B cell (primary cell): ENCODE measurements around the gene TFG. TPM values are rescaled to one million over a fixed set of nuclear protein-coding genes. Genes with fewer than 3 reads are reported as not detected.

Experiments used
- ATAC-seq: fragments of 200-7000 bp; cut with Tn5 transposase; one replicate; pipeline ENCODE4 v1.10.0; 2021; ENCODE audit warnings: low read depth, mild to moderate bottlenecking, moderate number of reproducible peaks, moderate library complexity
- CTCF ChIA-PET: fragments of 350-600 bp; sonication (Branson Sonifier 250); formaldehyde crosslinking; loops from one replicate; lab custom pipeline; 2021; ENCODE audit warnings: antibody characterized with exemption, inconsistent platforms; lab: Charles Lee
- POLR2A ChIA-PET: fragments of 350-600 bp; sonication (Branson Sonifier 250); formaldehyde crosslinking; loops from one replicate; lab custom pipeline; 2021; ENCODE audit warnings: antibody characterized with exemption; lab: Charles Lee
- DNase-seq: peaks from one replicate; pipeline ENCODE4 v3.0.0; 2013
- H2AFZ ChIP-seq: 2 replicates; pipeline ENCODE4 v1.6.1; 2012; ENCODE audit warnings: mild to moderate bottlenecking, low read depth, low read length; ENCODE audit not compliant: insufficient read depth, poor library complexity, severe bottlenecking
- H3K27ac ChIP-seq, 2 donors: 1 replicate in 1 of 2; 2 replicates in 1 of 2; pipeline ENCODE4 v1.5.1; 2012 to 2013; ENCODE audit warnings: low read length in 2 of 2, mild to moderate bottlenecking in 2 of 2, moderate library complexity in 1 of 2
- H3K27me3 ChIP-seq, 4 experiments: fragments of 200-600 bp in 1 of 4; sonication (generic) in 1 of 4; replicated peaks in 1 of 4; 1 replicate in 2 of 4; 2 replicates in 2 of 4; pipeline versions ENCODE4 v1.6.1 to v1.7.0; 2013 to 2016; ENCODE audit warnings: low read length in 3 of 4, mild to moderate bottlenecking in 2 of 4, mixed read lengths in 1 of 4, moderate library complexity in 1 of 4; ENCODE audit not compliant: insufficient read depth in 4 of 4, control insufficient read depth in 3 of 4; ENCODE audit errors: control extremely low read depth in 1 of 4
- H3K36me3 ChIP-seq, 2 experiments: replicated peaks in 1 of 2; 1 replicate in 1 of 2; 2 replicates in 1 of 2; pipeline versions ENCODE4 v1.6.1 to v1.7.1; 2013; ENCODE audit warnings: low read length in 1 of 2; ENCODE audit not compliant: insufficient read depth in 2 of 2, control insufficient read depth in 1 of 2; ENCODE audit errors: control extremely low read depth in 1 of 2, extremely low read depth in 1 of 2
- H3K4me1 ChIP-seq, 2 donors: fragments of 200-600 bp in 1 of 2; sonication (generic) in 1 of 2; 1 replicate in 1 of 2; 2 replicates in 1 of 2; pipeline versions ENCODE4 v1.5.1 to v1.6.1; 2013 to 2017; ENCODE audit warnings: low read length in 2 of 2; ENCODE audit not compliant: control insufficient read depth in 2 of 2, insufficient read depth in 2 of 2
- H3K4me2 ChIP-seq: replicated peaks from 2 replicates; pipeline ENCODE3; 2012; ENCODE audit warnings: mild to moderate bottlenecking, low read depth, low read length; ENCODE audit not compliant: poor library complexity, severe bottlenecking
- H3K4me3 ChIP-seq, 5 experiments: fragments of 200-600 bp in 1 of 5; sonication (generic) in 1 of 5; 1 replicate in 3 of 5; 2 replicates in 2 of 5; pipeline versions ENCODE4 v1.5.1 to v1.7.0; 2011 to 2016; ENCODE audit warnings: low read length in 4 of 5, mild to moderate bottlenecking in 4 of 5, low read depth in 2 of 5, control low read depth in 1 of 5, moderate library complexity in 1 of 5; ENCODE audit not compliant: insufficient read depth in 1 of 5; ENCODE audit errors: control extremely low read depth in 1 of 5, extremely low read depth in 1 of 5
- H3K79me2 ChIP-seq: fragments of 200-600 bp; sonication (generic); one replicate; pipeline ENCODE4 v1.6.0; 2016; ENCODE audit warnings: low read length; ENCODE audit not compliant: control insufficient read depth, insufficient read depth
- H3K9ac ChIP-seq: fragments of 200-600 bp; sonication (generic); 2 replicates; pipeline ENCODE4 v1.6.1; 2017; ENCODE audit warnings: mild to moderate bottlenecking, low read length, moderate library complexity
- H3K9me3 ChIP-seq, 3 donors: one replicate each; pipeline versions ENCODE4 v1.6.1 to v1.7.1; 2013; ENCODE audit warnings: low read length in 2 of 3; ENCODE audit not compliant: control insufficient read depth in 2 of 3, insufficient read depth in 1 of 3; ENCODE audit errors: control extremely low read depth in 1 of 3
- H4K20me1 ChIP-seq: 2 replicates; pipeline ENCODE4 v1.6.0; 2012; ENCODE audit warnings: mild to moderate bottlenecking, low read length; ENCODE audit not compliant: insufficient read depth, control insufficient read depth, poor library complexity, severe bottlenecking
- H3K27ac Mint-ChIP-seq: one replicate; pipeline ENCODE4 v1.8.0; 2021; ENCODE audit warnings: mixed read lengths
- H3K27me3 Mint-ChIP-seq: one replicate; pipeline ENCODE4 v1.8.0; 2021; ENCODE audit warnings: mixed read lengths
- H3K4me1 Mint-ChIP-seq: one replicate; pipeline ENCODE4 v1.8.0; 2021; ENCODE audit warnings: mixed read lengths
- H3K4me3 Mint-ChIP-seq: one replicate; pipeline ENCODE4 v1.8.0; 2021; ENCODE audit warnings: mixed read lengths
- H3K9me3 Mint-ChIP-seq: one replicate; pipeline ENCODE4 v1.8.0; 2022; ENCODE audit warnings: mixed read lengths; ENCODE audit not compliant: insufficient read depth
- CTCF ChIP-seq: fragments of 200-600 bp; IDR thresholded peaks from one replicate; pipeline ENCODE4 v1.8.0; 2022; ENCODE audit warnings: antibody characterized with exemption, mild to moderate bottlenecking
- EZH2 ChIP-seq: IDR thresholded peaks from 2 replicates; pipeline ENCODE4 v1.6.1; 2012; ENCODE audit warnings: borderline replicate concordance, low read depth, mild to moderate bottlenecking, moderate library complexity, low read length; ENCODE audit not compliant: insufficient read depth, poor library complexity, severe bottlenecking
- WGBS: methylation state at CpG from one replicate; pipeline ENCODE4 v1.1.5; 2013; ENCODE audit warnings: missing lambda C conversion rate; ENCODE audit not compliant: insufficient coverage; 5-methylcytosine and 5-hydroxymethylcytosine counted together
- intact Hi-C: fragments of 100-400 bp; cut with micrococcal nuclease; formaldehyde crosslinking; loops from one replicate; pipeline ENCODE4 v1.10.0; 2022
- polyA plus RNA-seq: library from polyadenylated mRNA; depleted of rRNA; stranded (reverse); fragments of >200 nt; gene quantifications from 2 replicates; pipeline ENCODE4 v1.2.3, GENCODE V29; 2012
- total RNA-seq, 2 donors: library from RNA; stranded (reverse); fragments of 120-200 nt in 1 of 2; gene quantifications; 1 replicate in 1 of 2; 2 replicates in 1 of 2; pipeline versions ENCODE4 v1.2.3 to v1.2.4, GENCODE V29; 2013 to 2022

The TFG gene
- total and polyA plus RNA-seq, 2 donors (not counting 1 experiment from before 2014, with no cell fraction given), result 40.3 to 44.0 TPM

DNA sequence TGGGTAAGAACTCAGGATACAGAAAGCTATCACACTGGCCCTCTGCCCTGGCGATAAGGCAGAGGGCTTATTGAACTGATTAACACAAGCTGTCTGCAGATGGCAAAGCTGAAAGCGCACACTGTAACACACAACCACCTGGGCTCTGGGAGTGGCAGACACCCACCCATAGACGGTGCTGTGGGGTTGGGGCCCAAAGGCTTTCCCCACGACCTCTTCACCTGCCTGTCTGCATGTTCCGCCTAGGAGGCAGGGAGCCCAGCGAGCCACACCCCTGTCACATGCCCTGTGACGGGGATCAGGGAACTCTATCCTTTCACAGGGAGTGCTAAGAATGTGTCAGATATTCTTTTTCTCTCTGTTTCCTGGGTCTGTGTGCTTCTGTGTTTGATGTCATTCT is 12.1 kb upstream of the TFG start:
- ChIA-PET POLR2A (no interaction called here), CTCF (no interaction called here)
- H3K27ac ChIP-seq, result no peak overlapping the region
- intact Hi-C loops, result no loop called here
- H3K4me1 ChIP-seq, result no peaks in the 10 kb centered on the region
- 94% methylated on average over 7 of the region's 7 CpGs for WGBS
- Mint-ChIP-seq H3K27ac (no peak overlapping the region), H3K9me3 (no peaks in the 10 kb centered on the region), H3K27me3 (peaks cover 61% of the 10 kb centered on the region), H3K4me1 (no peaks in the 10 kb centered on the region), H3K4me3 (no peak overlapping the region)
- H3K4me2 ChIP-seq, result no peak overlapping the region
- ATAC-seq (no peak), DNase-seq (no peak)
- H2AFZ ChIP-seq, result no peak overlapping the region
- no peak overlapping the region for H3K9ac ChIP-seq
- no peaks in the 10 kb centered on the region for H3K9me3 ChIP-seq
- H3K79me2 ChIP-seq, result no peaks in the 10 kb centered on the region
- H4K20me1 ChIP-seq, result no peaks in the 10 kb centered on the region
- H3K36me3 ChIP-seq, result no peaks in the 10 kb centered on the region
- TF ChIP-seq EZH2 (no peak), CTCF (no peak)
- peaks cover 0 to 41% (median 8%) of the 10 kb centered on the region in 4 experiments for H3K27me3 ChIP-seq
- H3K4me3 ChIP-seq, result no peak overlapping the region

DNA sequence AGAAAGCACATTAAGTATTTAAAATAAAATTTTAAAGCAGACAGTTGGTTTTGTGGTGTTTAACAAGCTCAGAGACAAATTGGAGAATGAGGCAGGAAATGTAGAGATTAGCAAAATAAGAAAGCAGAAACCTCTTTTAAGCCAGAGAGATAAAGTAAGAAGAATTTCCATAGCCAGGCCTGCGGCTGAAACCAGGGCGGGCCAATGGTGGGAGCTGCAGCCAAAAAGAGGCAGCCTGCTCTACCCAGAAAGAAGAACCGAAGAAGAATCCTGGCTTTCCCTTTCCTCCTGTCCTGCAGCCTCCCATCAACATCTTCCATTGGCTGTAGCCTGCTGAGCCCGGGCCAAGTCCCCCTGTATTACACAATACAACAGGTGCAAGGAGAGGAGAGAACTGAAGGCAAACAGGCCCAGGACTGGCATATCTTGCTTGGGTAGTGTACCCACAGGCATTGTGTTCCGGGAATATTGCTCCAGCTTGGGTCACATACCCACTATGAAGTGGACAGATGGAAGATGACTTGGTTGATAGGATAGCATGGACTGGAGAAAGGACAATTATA is 11.5 kb upstream of the TFG start:
- no peak overlapping the region for H3K9ac ChIP-seq
- Mint-ChIP-seq H3K27me3 (peaks cover 59% of the 10 kb centered on the region), H3K9me3 (no peaks in the 10 kb centered on the region), H3K4me3 (no peak overlapping the region), H3K27ac (no peak overlapping the region), H3K4me1 (no peaks in the 10 kb centered on the region)
- no peaks in the 10 kb centered on the region for H3K36me3 ChIP-seq
- H3K4me1 ChIP-seq, result no peaks in the 10 kb centered on the region
- DNase-seq (no peak), ATAC-seq (no peak)
- H4K20me1 ChIP-seq, result no peaks in the 10 kb centered on the region
- H2AFZ ChIP-seq, result no peak overlapping the region
- no peak for TF ChIP-seq CTCF
- TF ChIP-seq EZH2, result no peak
- H3K79me2 ChIP-seq, result no peaks in the 10 kb centered on the region
- H3K4me2 ChIP-seq, result no peak overlapping the region
- POLR2A ChIA-PET, result no interaction called here
- H3K9me3 ChIP-seq, result no peaks in the 10 kb centered on the region
- 100% methylated on average over 3 of the region's 5 CpGs for WGBS
- CTCF ChIA-PET, result no interaction called here
- peaks cover 0 to 37% (median 7%) of the 10 kb centered on the region in 4 experiments for H3K27me3 ChIP-seq
- intact Hi-C loops, result no loop called here
- H3K4me3 ChIP-seq, result no peak overlapping the region
- no peak overlapping the region for H3K27ac ChIP-seq
